GM23248 (cell line): ENCODE data around the gene ADPRHL1. TPM values are rescaled to one million over a fixed set of nuclear protein-coding genes. Genes with fewer than 3 reads are reported as not detected.

Source experiments
- DNase-seq: peaks from one replicate; pipeline ENCODE4 v3.0.0-alpha.2; 2015
- H2AFZ ChIP-seq: fragments of 200-600 bp; sonication (generic); 2 replicates; pipeline ENCODE4 v1.6.1; 2016; ENCODE audit warnings: antibody characterized with exemption
- H3F3A ChIP-seq: fragments of 200-600 bp; sonication (generic); 2 replicates; pipeline ENCODE4 v1.6.1; 2016; ENCODE audit warnings: mild to moderate bottlenecking, antibody characterized with exemption, mixed run types; ENCODE audit not compliant: insufficient read depth
- H3K27ac ChIP-seq: fragments of 200-600 bp; sonication (generic); 2 replicates; pipeline ENCODE4 v1.5.1; 2016; ENCODE audit warnings: mild to moderate bottlenecking
- H3K27me3 ChIP-seq: fragments of 200-600 bp; sonication (generic); replicated peaks from 2 replicates; pipeline ENCODE4 v1.6.1; 2016; ENCODE audit warnings: mild to moderate bottlenecking; ENCODE audit not compliant: insufficient read depth
- H3K36me3 ChIP-seq: fragments of 200-600 bp; sonication (generic); 2 replicates; pipeline ENCODE4 v1.6.1; 2016; ENCODE audit warnings: low read depth, mild to moderate bottlenecking
- H3K4me1 ChIP-seq: fragments of 200-600 bp; sonication (generic); 2 replicates; pipeline ENCODE4 v1.6.1; 2016; ENCODE audit warnings: mild to moderate bottlenecking; ENCODE audit not compliant: insufficient read depth
- H3K4me2 ChIP-seq: fragments of 200-600 bp; sonication (generic); one replicate; pipeline ENCODE4 v1.6.1; 2016; ENCODE audit warnings: mild to moderate bottlenecking; ENCODE audit not compliant: unreplicated experiment
- H3K4me3 ChIP-seq: fragments of 200-600 bp; sonication (generic); 2 replicates; pipeline ENCODE4 v1.5.1; 2016; ENCODE audit warnings: mild to moderate bottlenecking
- H3K79me2 ChIP-seq: fragments of 200-600 bp; sonication (generic); 2 replicates; pipeline ENCODE4 v1.6.1; 2016; ENCODE audit warnings: mild to moderate bottlenecking; ENCODE audit not compliant: insufficient read depth
- H3K9ac ChIP-seq: fragments of 200-600 bp; sonication (generic); 2 replicates; pipeline ENCODE4 v1.6.1; 2016; ENCODE audit warnings: mild to moderate bottlenecking
- H3K9me2 ChIP-seq: fragments of 200-600 bp; sonication (generic); 2 replicates; pipeline ENCODE4 v1.6.1; 2016; ENCODE audit warnings: mixed run types, mild to moderate bottlenecking, moderate library complexity; ENCODE audit not compliant: insufficient read depth
- H3K9me3 ChIP-seq: fragments of 200-600 bp; sonication (generic); one replicate; pipeline ENCODE4 v1.6.1; 2017; ENCODE audit warnings: low read depth
- H4K20me1 ChIP-seq: fragments of 200-600 bp; sonication (generic); 2 replicates; pipeline ENCODE4 v1.6.0; 2016; ENCODE audit not compliant: insufficient read depth
- EZH2 ChIP-seq: fragments of 200-600 bp; sonication (generic); IDR thresholded peaks from 2 replicates; pipeline ENCODE4 v1.6.1; 2018; ENCODE audit warnings: antibody characterized with exemption, mild to moderate bottlenecking; ENCODE audit not compliant: insufficient read depth, poor library complexity, severe bottlenecking
- EZH2phosphoT487 ChIP-seq: fragments of 200-600 bp; sonication (generic); IDR thresholded peaks from 2 replicates; pipeline ENCODE4 v1.6.1; 2018; ENCODE audit warnings: antibody characterized with exemption, moderate library complexity, mild to moderate bottlenecking, low read depth; ENCODE audit not compliant: insufficient read depth
- WGBS, 2 experiments: methylation state at CpG; one replicate each; pipeline ENCODE4 v1.1.6; 2015 to 2017; ENCODE audit warnings: low lambda C conversion rate in 2 of 2, low coverage in 1 of 2; ENCODE audit errors: missing lambda C conversion rate in 2 of 2; 5-methylcytosine and 5-hydroxymethylcytosine counted together
- in situ Hi-C: fragments of 300-500 bp; cut with MboI; formaldehyde crosslinking; loops from 2 replicates; pipeline ENCODE4 v1.15.0; 2020
- polyA plus RNA-seq: library from polyadenylated mRNA; unstranded; fragments of >200 nt; fragmentation: Nextera tagmentation; extraction: Ambion mirVana; gene quantifications from 2 replicates; pipeline ENCODE4 v1.2.1, GENCODE V29; 2016
- total RNA-seq: library from RNA; depleted of rRNA; stranded (reverse); fragments of >200 nt; shearing (Covaris generic); gene quantifications from 2 replicates; pipeline ENCODE4 v1.2.3, GENCODE V29; 2014

The ADPRHL1 gene
- total and polyA plus RNA-seq, 2 experiments from 2014 or later, result 1.8 to 2.2 TPM

DNA sequence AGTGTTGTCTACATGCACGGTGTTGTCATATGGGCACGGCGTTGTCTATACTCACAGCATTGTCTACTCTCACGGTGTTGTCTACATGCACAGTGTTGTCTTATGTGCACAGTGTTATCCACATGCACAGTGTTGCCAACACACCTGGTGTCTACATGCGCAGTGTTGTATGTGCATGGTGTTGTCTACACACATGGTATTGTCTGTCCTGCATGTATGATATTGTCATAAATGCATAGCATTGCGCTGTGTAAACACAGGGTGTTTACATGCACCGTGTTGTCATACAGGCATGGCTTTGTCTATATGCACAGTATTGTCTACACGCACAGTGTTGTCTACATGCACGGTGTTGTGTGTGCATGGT is 6.8 kb downstream of the ADPRHL1 start:
- DNase-seq, result no peak
- no peaks in the 10 kb centered on the region for H3K4me1 ChIP-seq
- H3K27me3 ChIP-seq, result no peaks in the 10 kb centered on the region

DNA sequence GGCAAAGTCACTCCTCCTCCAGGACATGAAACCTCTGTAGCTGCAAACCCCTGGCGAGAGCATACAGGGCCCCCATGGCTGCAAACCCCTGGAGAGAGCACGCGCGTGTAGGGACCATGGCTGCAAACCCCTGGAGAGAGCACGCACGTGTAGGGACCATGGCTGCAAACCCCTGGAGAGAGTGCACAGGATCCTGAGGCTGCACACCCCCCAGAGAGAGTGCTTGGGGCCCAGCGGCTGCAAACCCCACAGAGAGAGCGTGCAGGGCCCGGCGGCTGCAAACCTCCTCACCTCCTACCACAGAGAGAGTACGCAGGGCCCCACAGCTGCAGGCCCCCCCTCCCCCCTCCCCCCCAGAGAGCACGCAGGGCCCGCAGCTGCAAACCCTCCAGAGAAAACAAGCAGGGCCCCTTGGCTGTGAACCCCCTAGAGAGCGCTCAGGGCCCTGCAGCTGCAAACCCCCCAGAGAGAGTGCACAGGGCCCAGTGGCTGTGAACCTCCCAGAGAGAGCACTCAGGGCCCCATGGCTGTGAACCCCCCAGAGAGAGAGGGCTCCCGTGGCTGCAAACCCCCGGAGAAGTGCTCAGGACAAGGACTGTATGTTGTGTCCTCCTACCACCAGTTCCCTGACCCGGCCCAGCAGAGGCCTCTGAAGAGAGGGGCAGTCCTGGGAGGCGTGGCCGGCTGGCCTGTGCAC is 7.3 kb downstream of the ADPRHL1 start:
- Histone ChIP-seq H3K36me3 (peaks cover 5% of the 10 kb centered on the region; the same call in 1 of the 2 replicates), H3K9me3 (no peaks in the 10 kb centered on the region), H3K4me1 (no peaks in the 10 kb centered on the region), H4K20me1 (no peaks in the 10 kb centered on the region), H3K9me2 (no peaks in the 10 kb centered on the region), H3K27ac (no peak overlapping the region), H3K79me2 (no peaks in the 10 kb centered on the region), H3F3A (no peaks in the 10 kb centered on the region), H3K4me2 (no peak overlapping the region), H3K27me3 (no peaks in the 10 kb centered on the region), H3K9ac (no peak overlapping the region), H2AFZ (no peak overlapping the region), H3K4me3 (no peak overlapping the region)
- in situ Hi-C loops, result no loop called here
- no peak for TF ChIP-seq EZH2phosphoT487
- no peak for TF ChIP-seq EZH2
- 49 to 56% methylated on average over 14 to 18 of the region's 19 CpGs for WGBS, 2 experiments
- DNase-seq, result no peak

More for the DNA sequence above, 6.8 kb downstream of the ADPRHL1 start:
- TF ChIP-seq EZH2phosphoT487 (no peak), EZH2 (no peak)
- Histone ChIP-seq H3K4me2 (no peak overlapping the region), H3K9ac (no peak overlapping the region), H3F3A (no peaks in the 10 kb centered on the region), H3K27ac (no peak overlapping the region), H3K79me2 (no peaks in the 10 kb centered on the region), H3K9me2 (no peaks in the 10 kb centered on the region), H3K36me3 (peaks cover 5% of the 10 kb centered on the region; the same call in 1 of the 2 replicates), H3K9me3 (no peaks in the 10 kb centered on the region), H3K4me3 (no peak overlapping the region), H4K20me1 (no peaks in the 10 kb centered on the region), H2AFZ (no peak overlapping the region)
- 93 to 95% methylated on average over 9 of the region's 9 CpGs for WGBS, 2 experiments
- in situ Hi-C loops, result no loop called here

DNA sequence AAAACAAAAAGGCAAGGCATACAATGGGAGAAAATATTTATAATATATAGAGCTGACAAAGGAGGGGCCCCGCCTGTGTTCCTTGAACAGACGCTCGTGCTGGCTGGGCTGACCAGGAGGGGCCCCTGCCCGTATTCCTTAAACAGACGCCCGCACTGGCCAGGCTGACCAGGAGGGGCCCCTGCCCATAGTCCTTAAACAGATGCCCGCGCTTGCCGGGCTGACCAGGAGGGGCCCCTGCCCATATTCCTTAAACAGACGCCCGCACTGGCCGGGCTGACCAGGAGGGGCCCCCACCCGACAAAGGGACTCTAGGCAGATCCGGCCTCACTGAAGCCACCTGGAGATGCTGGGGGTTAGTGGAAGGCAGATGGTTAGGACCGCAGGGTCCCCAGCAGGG is 9.3 kb downstream of the ADPRHL1 start:
- no peaks in the 10 kb centered on the region for H3K27me3 ChIP-seq
- TF ChIP-seq EZH2 (no peak), EZH2phosphoT487 (no peak)
- no peaks in the 10 kb centered on the region for H3K9me2 ChIP-seq
- H3K9ac ChIP-seq, result no peak overlapping the region
- H3K9me3 ChIP-seq, result no peaks in the 10 kb centered on the region
- H4K20me1 ChIP-seq, result no peaks in the 10 kb centered on the region
- no peaks in the 10 kb centered on the region for H3K79me2 ChIP-seq
- H3K36me3 ChIP-seq, result peaks cover 5% of the 10 kb centered on the region; the same call in 1 of the 2 replicates
- DNase-seq, result no peak
- no peak overlapping the region for H2AFZ ChIP-seq
- no peaks in the 10 kb centered on the region for H3K4me1 ChIP-seq
- in situ Hi-C loops, result no loop called here
- H3K4me2 ChIP-seq, result no peak overlapping the region
- 96% methylated on average over 12 to 15 of the region's 15 CpGs for WGBS, 2 experiments
- H3F3A ChIP-seq, result no peaks in the 10 kb centered on the region
- H3K27ac ChIP-seq, result no peak overlapping the region
- no peak overlapping the region for H3K4me3 ChIP-seq

DNA sequence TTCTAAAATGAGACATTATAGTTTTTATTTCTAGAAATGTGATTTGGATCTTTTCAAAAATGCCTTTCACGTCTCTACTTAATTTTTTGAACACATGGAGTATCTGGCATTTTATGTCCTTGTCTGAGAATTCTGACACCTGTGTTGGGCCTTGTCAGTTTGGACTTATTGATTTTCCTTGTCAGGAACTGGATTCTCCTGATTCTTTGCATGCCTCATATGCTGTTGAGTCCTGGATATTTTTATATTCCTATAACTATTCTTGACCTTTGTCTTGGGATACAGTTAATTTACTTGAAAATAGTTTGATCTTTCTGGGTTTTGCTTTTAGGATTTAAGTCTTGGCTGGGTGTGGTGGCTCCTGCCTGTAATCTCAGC is 10.3 kb downstream of the ADPRHL1 start:
- peaks cover 5% of the 10 kb centered on the region; the same call in 1 of the 2 replicates for H3K36me3 ChIP-seq

More for the DNA sequence above, 10.3 kb downstream of the ADPRHL1 start:
- DNase-seq, result no peak
- Histone ChIP-seq H3F3A (no peaks in the 10 kb centered on the region), H3K27me3 (no peaks in the 10 kb centered on the region), H3K4me1 (no peaks in the 10 kb centered on the region), H4K20me1 (no peaks in the 10 kb centered on the region), H3K9me3 (no peaks in the 10 kb centered on the region), H3K9me2 (no peaks in the 10 kb centered on the region), H2AFZ (no peak overlapping the region), H3K4me2 (no peak overlapping the region), H3K79me2 (no peaks in the 10 kb centered on the region), H3K27ac (no peak overlapping the region), H3K4me3 (no peak overlapping the region), H3K9ac (no peak overlapping the region)
- 95 to 97% methylated on average over 1 of the region's 1 CpG for WGBS, 2 experiments
- TF ChIP-seq EZH2phosphoT487 (no peak), EZH2 (no peak)
- in situ Hi-C loops, result no loop called here
